NCI-H1436 (cell line): ENCODE data around the gene REN.

Source experiments
- DNase-seq: peaks from one replicate; lab custom pipeline; 2025; lab: John Stamatoyannopoulos, UW

REN gene

GRCh38 chr1:204107892-204108291 lies 58.2 kb downstream of the REN start:
- no peak for DNase-seq

DNA sequence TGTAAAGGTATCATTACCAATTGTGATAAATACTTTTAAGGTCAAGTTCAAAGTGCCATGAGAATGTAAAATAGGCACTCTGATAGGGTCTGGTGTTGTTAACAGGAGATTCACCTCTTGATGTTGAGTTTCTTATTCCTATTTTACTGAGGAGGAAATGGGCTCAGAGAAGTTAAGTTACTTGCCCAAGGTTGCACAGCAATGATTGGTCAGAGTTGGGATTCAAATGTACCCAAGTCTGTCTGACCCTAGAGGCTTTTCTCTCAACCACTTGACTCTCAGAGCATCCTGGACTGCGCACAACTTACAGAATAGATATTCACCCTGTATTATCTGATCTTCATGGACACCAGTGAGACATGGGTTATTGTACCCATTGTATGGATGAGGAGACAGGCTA lies 59.3 kb downstream of the REN start:
- no peak for DNase-seq

DNA sequence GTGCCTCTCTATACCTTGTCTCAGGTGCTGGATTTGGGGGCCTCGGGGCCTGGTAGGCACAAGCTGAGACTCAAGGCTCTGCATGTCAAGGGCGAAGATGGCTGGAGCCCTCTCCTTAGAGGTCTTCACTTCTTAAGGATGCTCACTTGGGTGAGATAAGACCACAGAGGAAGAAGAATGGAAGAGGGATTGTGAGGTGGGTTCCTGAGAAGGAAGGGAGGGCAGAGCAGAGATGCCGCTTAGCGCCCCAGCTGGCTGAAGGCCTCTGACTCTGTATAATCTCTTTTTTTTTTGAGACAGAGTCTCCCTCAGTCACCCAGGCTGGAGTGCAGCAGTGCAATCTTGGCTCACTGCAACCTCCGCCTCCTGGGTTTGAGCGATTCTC lies 61.0 kb downstream of the REN start:
- no peak for DNase-seq
